Stomach (tissue), 9 donors: ENCODE results near the gene SEC24C. TPM values are rescaled to one million over a fixed set of nuclear protein-coding genes. Genes with fewer than 3 reads are reported as not detected.

Source experiments
- DNase-seq, 2 donors: peaks; one replicate each; pipeline versions ENCODE4 v3.0.0 to v3.0.0-alpha.2; 2013 to 2019
- H3K27ac ChIP-seq, 5 donors: fragments of 200-600 bp in 4 of 5; sonication (generic) in 4 of 5; one replicate each; pipeline ENCODE4 v1.5.1; 2013 to 2019; ENCODE audit warnings: mild to moderate bottlenecking in 1 of 5, moderate library complexity in 1 of 5
- H3K27me3 ChIP-seq, 3 donors: fragments of 200-600 bp; sonication (generic); one replicate each; pipeline ENCODE4 v1.5.1; 2017 to 2019; ENCODE audit warnings: mixed run types in 1 of 3
- H3K36me3 ChIP-seq, 4 donors: fragments of 200-600 bp; sonication (generic); 1 replicate in 3 of 4; 2 replicates in 1 of 4; pipeline ENCODE4 v1.5.1; 2016 to 2019
- H3K4me1 ChIP-seq, 4 donors: fragments of 200-600 bp; sonication (generic); one replicate each; pipeline ENCODE4 v1.5.1; 2016 to 2019
- H3K4me3 ChIP-seq, 4 donors: fragments of 200-600 bp; sonication (generic) in 3 of 4; one replicate each; pipeline ENCODE4 v1.5.1; 2016 to 2019; ENCODE audit warnings: mild to moderate bottlenecking in 1 of 4
- H3K9me3 ChIP-seq, 4 donors: fragments of 200-600 bp; sonication (generic); one replicate each; pipeline ENCODE4 v1.5.1; 2016 to 2019
- CTCF ChIP-seq, 7 experiments: fragments of 450-650 bp in 4 of 7; fragments of 200-600 bp in 3 of 7; sonication (generic) in 3 of 7; IDR thresholded peaks; one replicate each; pipeline ENCODE4 v1.5.1; 2016 to 2019; ENCODE audit warnings: antibody characterized with exemption in 7 of 7, control low read depth in 2 of 7, mild to moderate bottlenecking in 1 of 7
- EP300 ChIP-seq: sonication (generic); formaldehyde crosslinking; IDR thresholded peaks from one replicate; pipeline ENCODE4 v1.6.1; 2017; ENCODE audit warnings: antibody characterized with exemption
- POLR2A ChIP-seq, 4 donors: fragments of 450-650 bp; IDR thresholded peaks; one replicate each; pipeline ENCODE4 v1.6.1; 2016; ENCODE audit warnings: antibody characterized with exemption in 4 of 4, control low read depth in 2 of 4, mild to moderate bottlenecking in 1 of 4, moderate library complexity in 1 of 4
- POLR2AphosphoS5 ChIP-seq, 3 donors: sonication (generic); formaldehyde crosslinking; IDR thresholded peaks; one replicate each; pipeline ENCODE4 v1.6.1; 2016; ENCODE audit warnings: antibody characterized with exemption in 3 of 3
- WGBS, 5 donors: extraction: QIAGEN DNeasy Blood & Tissue Kit in 3 of 5; methylation state at CpG; one replicate each; pipeline versions ENCODE4 v1.1.5 to v1.1.7; 2013 to 2018; 5-methylcytosine and 5-hydroxymethylcytosine counted together
- intact Hi-C: fragments of 100-400 bp; cut with DNase I; formaldehyde crosslinking; loops from one replicate; pipeline ENCODE4 v1.15.1; 2023; ENCODE audit warnings: low total_unique reads
- polyA plus RNA-seq, 3 donors: library from polyadenylated mRNA; stranded (reverse); fragments of 200-250 nt; gene quantifications; one replicate each; pipeline ENCODE4 v1.2.3, GENCODE V29; 2013
- total RNA-seq, 5 donors: library from RNA; depleted of rRNA; stranded (reverse); fragments of >200 nt; gene quantifications; one replicate each; pipeline versions ENCODE4 v1.1.0 to v1.2.3, GENCODE V29; 2014 to 2016
- donor health status: healthy with polysubstance abuse.
- donor health status: Bipolar disorder and iron deficiency.
- donor health status: healthy.

The SEC24C gene
- total and polyA plus RNA-seq, 8 donors = 23.5 to 58.8 (median 40.6) TPM

- Histone ChIP-seq H3K4me1 (peaks cover 20 to 54% (median 46%) of the 10 kb centered on the region in 4 donors), H3K4me3 (no peak overlapping the region), H3K27me3 (no peaks in the 10 kb centered on the region), H3K27ac (peak overlapping the region in 3 of 5 donors; percentile 90 to 96 (median 93)), H3K9me3 (no peaks in the 10 kb centered on the region), H3K36me3 (peaks cover 7 to 36% (median 27%) of the 10 kb centered on the region in 4 donors)
- no peak for DNase-seq
- WGBS, 5 donors = 91 to 96% (median 93%) methylated on average over 5 of the region's 5 CpGs
- no peak for TF ChIP-seq EP300
- intact Hi-C loops = no loop called here
Measured at GRCh38 chr10:73742454-73742734, 1.8 kb upstream of the SEC24C start.

GRCh38 chr10:73743327-73743904 lies 756 bp upstream of the SEC24C start:
- Histone ChIP-seq H3K27ac (peak overlapping the region; percentile 87 to 96 (median 91)), H3K27me3 (no peaks in the 10 kb centered on the region), H3K4me1 (peaks cover 20 to 55% (median 48%) of the 10 kb centered on the region in 4 donors), H3K36me3 (peaks cover 17 to 41% (median 30%) of the 10 kb centered on the region in 4 donors), H3K4me3 (peak overlapping the region; percentile 72 to 90 (median 84)), H3K9me3 (no peaks in the 10 kb centered on the region)
- WGBS, 5 donors = 28 to 34% (median 32%) methylated on average over 6 of the region's 6 CpGs
- no peak for DNase-seq
- intact Hi-C loops = no loop called here
- no peak for TF ChIP-seq EP300
- TF ChIP-seq POLR2AphosphoS5 (IDR thresholded peaks at IDR 0.05) = no peak
- TF ChIP-seq POLR2A (IDR thresholded peaks at IDR 0.05) = no peak
- no peak for TF ChIP-seq CTCF (IDR thresholded peaks at IDR 0.05)

GRCh38 chr10:73744664-73744975 lies 448 bp downstream of the SEC24C start:
- TF ChIP-seq POLR2AphosphoS5 (IDR thresholded peaks at IDR 0.05) (no peak), POLR2A (IDR thresholded peaks at IDR 0.05) (no peak)
- Histone ChIP-seq H3K27ac (peak overlapping the region; percentile 87 to 96 (median 91)), H3K36me3 (peaks cover 27 to 53% (median 43%) of the 10 kb centered on the region in 4 donors), H3K9me3 (no peaks in the 10 kb centered on the region), H3K4me1 (peaks cover 20 to 67% (median 58%) of the 10 kb centered on the region in 4 donors), H3K4me3 (peak overlapping the region; percentile 72 to 90 (median 84)), H3K27me3 (no peaks in the 10 kb centered on the region)
- peak; percentile 58 to 85 for DNase-seq
- WGBS, 5 donors = 0 to 1% (median 0%) methylated on average over 10 of the region's 10 CpGs
- intact Hi-C loops = no loop called here

- 73 to 92% (median 84%) methylated on average over 2 of the region's 2 CpGs for WGBS, 5 donors
Measured at GRCh38 chr10:73746721-73747120, 2.5 kb downstream of the SEC24C start.

GRCh38 chr10:73750819-73751218 lies 6.6 kb downstream of the SEC24C start:
- Histone ChIP-seq H3K27ac (no peak overlapping the region), H3K9me3 (no peaks in the 10 kb centered on the region), H3K27me3 (no peaks in the 10 kb centered on the region), H3K4me1 (peaks cover under 1 to 48% (median 39%) of the 10 kb centered on the region in 4 donors), H3K4me3 (no peak overlapping the region), H3K36me3 (peaks cover 59 to 97% (median 95%) of the 10 kb centered on the region in 4 donors)
- intact Hi-C loops = no loop called here
- WGBS, 5 donors = 71 to 100% (median 90%) methylated on average over 1 of the region's 1 CpG
- DNase-seq = no peak
- TF ChIP-seq POLR2AphosphoS5 (IDR thresholded peaks at IDR 0.05) = no peak
- TF ChIP-seq POLR2A (IDR thresholded peaks at IDR 0.05) = no peak
- no peak for TF ChIP-seq EP300

More at GRCh38 chr10:73746721-73747120, 2.5 kb downstream of the SEC24C start:
- H3K4me3 ChIP-seq = no peak overlapping the region
- H3K27me3 ChIP-seq = no peaks in the 10 kb centered on the region
- no peak for TF ChIP-seq EP300
- no peak for TF ChIP-seq POLR2A (IDR thresholded peaks at IDR 0.05)
- TF ChIP-seq CTCF (IDR thresholded peaks at IDR 0.05) = no peak
- no peak for TF ChIP-seq POLR2AphosphoS5 (IDR thresholded peaks at IDR 0.05)
- DNase-seq = no peak
- intact Hi-C loops = no loop called here
- H3K9me3 ChIP-seq = no peaks in the 10 kb centered on the region
- H3K27ac ChIP-seq = no peak overlapping the region
- H3K36me3 ChIP-seq = peaks cover 33 to 62% (median 56%) of the 10 kb centered on the region in 4 donors
- H3K4me1 ChIP-seq = peaks cover 20 to 80% (median 67%) of the 10 kb centered on the region in 4 donors

- 28 to 56% (median 47%) methylated on average over 1 of the region's 1 CpG for WGBS, 5 donors
- no peak for TF ChIP-seq CTCF (IDR thresholded peaks at IDR 0.05)
- no peak for TF ChIP-seq EP300
- TF ChIP-seq POLR2AphosphoS5 (IDR thresholded peaks at IDR 0.05) = no peak
- TF ChIP-seq POLR2A (IDR thresholded peaks at IDR 0.05) = no peak
- DNase-seq = no peak
- H3K27ac ChIP-seq = no peak overlapping the region
- H3K4me3 ChIP-seq = no peak overlapping the region
- H3K4me1 ChIP-seq = peaks cover 0 to 16% (median 1%) of the 10 kb centered on the region in 4 donors
- intact Hi-C loops = no loop called here
- no peaks in the 10 kb centered on the region for H3K9me3 ChIP-seq
- no peaks in the 10 kb centered on the region for H3K27me3 ChIP-seq
- peaks cover 44 to 85% (median 80%) of the 10 kb centered on the region in 4 donors for H3K36me3 ChIP-seq
Measured at GRCh38 chr10:73756183-73756582, 12.0 kb downstream of the SEC24C start.
